GM12873 (cell line): ENCODE data around the gene MON1B.

Experiments used
- TF ChIP-seq, protein P1 (sequence below): IDR thresholded peaks from 2 replicates; pipeline ENCODE4 v1.5.1; 2012; ENCODE audit warnings: low read depth, mild to moderate bottlenecking, moderate library complexity, low read length, control low read depth; ENCODE audit not compliant: insufficient read depth; ENCODE audit errors: missing control alignments

Gene MON1B

DNA sequence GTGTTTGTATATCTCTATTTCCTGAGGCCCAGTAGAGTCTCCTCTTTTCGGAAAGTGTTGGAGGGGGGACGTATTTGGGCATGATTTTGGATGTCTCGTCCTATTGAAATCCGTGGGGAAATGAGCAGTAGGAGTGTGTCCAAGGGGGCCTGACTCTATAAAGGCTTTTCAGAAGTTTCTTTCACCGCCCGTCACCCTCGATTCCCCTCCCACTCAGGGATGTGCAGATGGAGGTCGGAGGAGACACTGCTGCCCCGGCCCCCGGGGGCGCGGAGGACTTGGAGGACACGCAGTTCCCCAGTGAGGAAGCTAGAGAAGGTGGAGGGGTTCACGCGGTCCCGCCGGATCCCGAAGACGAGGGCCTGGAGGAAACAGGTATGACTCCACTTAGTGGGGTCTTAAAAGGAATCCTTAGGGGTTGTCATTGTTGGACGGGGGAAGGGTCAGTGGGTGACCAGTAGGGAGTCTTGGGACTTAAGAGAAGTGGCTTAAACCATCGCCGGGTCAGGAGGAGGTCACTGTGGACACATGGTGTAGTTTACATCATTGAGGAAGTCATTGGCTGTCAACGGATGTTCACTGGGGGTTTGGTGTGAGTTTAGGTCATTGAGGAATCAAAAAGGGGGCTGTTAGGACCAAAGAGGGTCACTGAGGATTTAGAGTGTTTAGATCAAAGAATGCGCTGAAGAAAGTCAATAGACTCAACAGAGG is 424 bp downstream of the MON1B start:
- TF ChIP-seq, protein P1, sequence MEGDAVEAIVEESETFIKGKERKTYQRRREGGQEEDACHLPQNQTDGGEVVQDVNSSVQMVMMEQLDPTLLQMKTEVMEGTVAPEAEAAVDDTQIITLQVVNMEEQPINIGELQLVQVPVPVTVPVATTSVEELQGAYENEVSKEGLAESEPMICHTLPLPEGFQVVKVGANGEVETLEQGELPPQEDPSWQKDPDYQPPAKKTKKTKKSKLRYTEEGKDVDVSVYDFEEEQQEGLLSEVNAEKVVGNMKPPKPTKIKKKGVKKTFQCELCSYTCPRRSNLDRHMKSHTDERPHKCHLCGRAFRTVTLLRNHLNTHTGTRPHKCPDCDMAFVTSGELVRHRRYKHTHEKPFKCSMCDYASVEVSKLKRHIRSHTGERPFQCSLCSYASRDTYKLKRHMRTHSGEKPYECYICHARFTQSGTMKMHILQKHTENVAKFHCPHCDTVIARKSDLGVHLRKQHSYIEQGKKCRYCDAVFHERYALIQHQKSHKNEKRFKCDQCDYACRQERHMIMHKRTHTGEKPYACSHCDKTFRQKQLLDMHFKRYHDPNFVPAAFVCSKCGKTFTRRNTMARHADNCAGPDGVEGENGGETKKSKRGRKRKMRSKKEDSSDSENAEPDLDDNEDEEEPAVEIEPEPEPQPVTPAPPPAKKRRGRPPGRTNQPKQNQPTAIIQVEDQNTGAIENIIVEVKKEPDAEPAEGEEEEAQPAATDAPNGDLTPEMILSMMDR = no peak

DNA sequence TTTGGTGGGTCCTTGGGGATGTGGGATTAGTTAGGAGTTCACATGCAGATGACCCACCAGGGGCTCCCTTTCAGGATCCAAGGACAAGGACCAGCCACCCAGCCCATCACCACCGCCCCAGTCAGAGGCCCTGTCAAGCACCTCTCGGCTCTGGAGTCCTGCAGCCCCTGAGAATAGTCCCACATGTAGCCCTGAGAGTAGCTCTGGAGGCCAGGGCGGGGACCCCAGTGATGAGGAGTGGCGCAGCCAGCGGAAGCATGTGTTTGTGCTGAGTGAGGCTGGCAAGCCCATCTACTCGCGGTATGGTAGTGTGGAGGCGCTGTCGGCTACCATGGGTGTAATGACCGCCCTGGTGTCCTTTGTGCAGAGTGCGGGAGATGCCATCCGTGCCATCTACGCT is 2.4 kb downstream of the MON1B start:
- TF ChIP-seq, protein P1 = no peak

DNA sequence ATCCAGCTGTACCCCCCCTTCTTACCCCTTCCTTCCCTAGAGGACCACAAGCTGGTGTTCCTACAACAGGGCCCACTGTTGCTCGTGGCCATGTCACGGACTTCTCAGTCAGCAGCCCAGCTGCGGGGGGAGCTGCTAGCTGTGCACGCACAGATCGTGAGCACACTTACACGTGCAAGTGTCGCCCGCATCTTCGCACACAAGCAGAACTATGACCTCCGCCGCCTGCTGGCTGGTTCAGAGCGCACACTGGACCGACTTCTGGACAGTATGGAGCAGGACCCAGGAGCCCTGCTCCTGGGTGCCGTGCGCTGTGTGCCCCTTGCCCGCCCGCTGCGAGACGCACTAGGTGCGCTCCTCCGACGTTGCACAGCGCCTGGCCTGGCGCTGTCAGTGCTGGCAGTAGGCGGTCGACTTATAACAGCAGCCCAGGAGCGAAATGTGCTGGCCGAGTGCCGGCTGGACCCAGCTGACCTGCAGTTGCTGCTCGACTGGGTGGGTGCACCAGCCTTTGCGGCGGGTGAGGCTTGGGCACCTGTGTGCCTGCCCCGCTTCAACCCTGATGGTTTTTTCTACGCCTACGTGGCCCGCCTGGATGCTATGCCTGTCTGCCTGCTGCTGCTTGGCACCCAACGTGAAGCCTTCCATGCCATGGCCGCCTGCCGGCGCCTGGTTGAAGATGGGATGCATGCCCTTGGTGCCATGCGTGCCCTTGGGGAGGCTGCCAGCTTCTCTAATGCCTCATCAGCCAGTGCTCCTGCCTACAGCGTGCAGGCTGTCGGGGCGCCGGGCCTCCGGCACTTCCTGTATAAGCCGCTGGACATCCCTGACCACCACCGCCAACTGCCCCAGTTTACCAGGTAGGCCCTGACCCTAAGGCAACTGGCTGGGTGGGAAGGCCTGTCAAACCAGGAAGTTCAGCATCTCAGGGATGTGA is 3.6 kb downstream of the MON1B start:
- TF ChIP-seq, protein P1 = no peak

DNA sequence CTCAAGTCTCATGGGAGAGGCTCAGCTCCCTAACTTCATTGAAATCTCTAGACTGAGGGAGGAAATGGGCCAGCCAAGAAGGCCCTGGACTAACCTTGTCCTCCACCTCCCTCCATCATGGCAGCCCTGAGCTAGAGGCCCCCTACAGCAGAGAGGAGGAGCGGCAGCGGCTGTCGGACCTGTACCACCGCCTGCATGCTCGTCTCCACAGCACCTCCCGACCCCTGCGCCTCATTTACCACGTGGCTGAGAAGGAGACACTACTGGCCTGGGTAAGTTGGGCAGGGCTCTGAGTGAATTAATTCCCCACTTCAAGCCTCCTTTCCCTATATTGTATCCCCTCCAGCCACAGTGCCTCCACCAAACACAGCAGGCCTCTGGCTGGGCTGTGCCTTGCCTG is 4.4 kb downstream of the MON1B start:
- TF ChIP-seq, protein P1 = no peak

DNA sequence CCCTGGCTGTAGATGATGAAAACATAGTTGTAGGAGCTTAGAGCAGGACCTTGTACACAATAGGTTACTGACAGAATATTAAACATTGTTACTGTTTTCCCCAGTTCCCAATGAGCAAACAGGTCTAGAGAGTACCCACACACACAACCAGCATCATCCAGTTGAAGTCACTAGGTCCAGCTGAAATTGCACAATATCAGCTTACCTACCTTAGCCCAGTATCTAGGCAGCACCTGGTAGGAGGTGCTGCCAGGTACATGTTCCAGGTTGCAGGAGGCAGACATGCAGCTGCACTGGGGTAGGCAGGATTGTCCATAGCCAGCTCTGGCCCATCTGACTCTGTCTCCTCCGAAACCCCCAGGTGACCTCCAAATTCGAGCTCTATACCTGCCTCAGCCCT is 6.8 kb downstream of the MON1B start:
- TF ChIP-seq, protein P1 = no peak

DNA sequence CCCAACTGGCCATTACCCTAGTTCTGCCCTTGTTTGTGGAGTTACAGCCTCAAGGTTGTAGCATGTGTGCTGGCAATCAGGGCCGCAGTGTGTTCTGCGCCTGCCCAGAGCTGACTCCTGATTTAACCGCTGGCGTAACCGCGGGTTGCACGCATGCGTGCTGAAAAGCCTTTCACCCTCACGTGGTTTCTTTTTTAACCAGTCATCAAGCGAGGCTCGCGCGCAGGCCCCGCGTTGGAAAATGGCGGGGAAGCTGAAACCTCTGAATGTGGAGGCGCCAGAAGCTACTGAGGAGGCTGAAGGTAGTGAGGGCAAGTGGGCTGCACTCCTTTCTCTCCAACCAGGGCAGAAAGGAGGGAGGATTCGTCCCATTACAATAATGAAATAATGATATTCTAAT is 8.2 kb downstream of the MON1B start, which contains the start of gene SYCE1L:
Gene SYCE1L (plus strand): TSS at position 198 of the 400 bp plus-strand sequence. CDS start 44 bp downstream, at position 242.
- TF ChIP-seq, protein P1 = no peak

DNA sequence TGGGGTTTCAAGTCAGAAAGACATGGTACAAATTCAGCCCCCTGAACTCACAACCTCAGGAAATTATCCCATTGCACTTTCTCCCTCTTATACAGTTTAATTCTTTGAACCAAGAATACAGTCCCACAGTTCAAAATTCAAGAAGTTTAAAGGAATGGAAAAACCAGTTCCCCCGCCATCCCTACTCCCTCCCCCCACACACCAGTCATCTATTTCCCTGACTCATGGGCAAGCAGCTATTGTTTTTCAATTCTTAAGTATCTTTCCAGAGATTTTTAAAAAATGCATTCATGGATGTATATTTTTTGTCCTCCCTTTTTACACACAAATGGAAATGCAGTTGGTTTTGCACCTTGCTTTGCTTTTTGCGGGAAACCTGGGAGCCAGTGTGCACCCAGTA is 15.5 kb downstream of the MON1B start:
- TF ChIP-seq, protein P1 = no peak
